Activated CD8-positive, alpha-beta memory T cell treated with anti-CD3 and anti-CD28 coated beads for 24 hours (primary cell): ENCODE results near the gene SPEM1.

ENCODE experiments used
- DNase-seq: peaks from one replicate; pipeline ENCODE4 v3.0.0-alpha.2; 2020

The SPEM1 gene

GRCh38 chr17:7423679-7424078 lies 3.6 kb downstream of the SPEM1 start:
- DNase-seq, result no peak

GRCh38 chr17:7425316-7425715 lies 5.2 kb downstream of the SPEM1 start, which contains the start of gene SPEM2:
SPEM2 (plus strand) TSS chr17:7425616; CDS start chr17:7425689, 73 bp downstream.
- DNase-seq, result no peak

- DNase-seq, result no peak
These were observed 5.6 kb downstream of the SPEM1 start for GRCh38 chr17:7425756-7426155.

GRCh38 chr17:7426203-7426863 lies 6.2 kb downstream of the SPEM1 start:
- DNase-seq, result no peak

- no peak for DNase-seq
These were observed 6.9 kb downstream of the SPEM1 start for GRCh38 chr17:7426896-7427489.

- no peak for DNase-seq
These were observed 7.4 kb downstream of the SPEM1 start for GRCh38 chr17:7427549-7427948.

- DNase-seq, result no peak
These were observed 8.4 kb downstream of the SPEM1 start, which contains the start of gene SPEM3 for GRCh38 chr17:7428557-7428956. SPEM3 (plus strand) TSS chr17:7428857; CDS start chr17:7428903, 46 bp downstream.

- DNase-seq, result no peak
These were observed 9.6 kb downstream of the SPEM1 start for GRCh38 chr17:7429722-7430121.

- no peak for DNase-seq
These were observed 11.1 kb downstream of the SPEM1 start for GRCh38 chr17:7431231-7431630.

- no peak for DNase-seq
These were observed 12.2 kb downstream of the SPEM1 start for GRCh38 chr17:7432296-7432695.

- peak; percentile 87 for DNase-seq
These were observed 15.8 kb downstream of the SPEM1 start for GRCh38 chr17:7435676-7436555.

GRCh38 chr17:7436556-7437368 lies 16.6 kb downstream of the SPEM1 start:
- DNase-seq, result peak; percentile 90

GRCh38 chr17:7437369-7437863 lies 17.3 kb downstream of the SPEM1 start:
- DNase-seq, result no peak

- peak; percentile 79 for DNase-seq
These were observed 18.0 kb downstream of the SPEM1 start for GRCh38 chr17:7437950-7438614.

GRCh38 chr17:7438656-7439460 lies 18.7 kb downstream of the SPEM1 start:
- DNase-seq, result no peak

- no peak for DNase-seq
These were observed 19.5 kb downstream of the SPEM1 start, which contains the start of gene FGF11 for GRCh38 chr17:7439462-7440112. FGF11 (plus strand) TSS chr17:7439512; CDS start chr17:7439621, 109 bp downstream.

GRCh38 chr17:7440113-7440833 lies 20.1 kb downstream of the SPEM1 start:
- peak; percentile 72 for DNase-seq

- peak; percentile 62 for DNase-seq
These were observed 20.7 kb downstream of the SPEM1 start for GRCh38 chr17:7440834-7441195.

- DNase-seq, result no peak
These were observed 21.1 kb downstream of the SPEM1 start for GRCh38 chr17:7441266-7441665.

- DNase-seq, result no peak
These were observed 22.0 kb downstream of the SPEM1 start for GRCh38 chr17:7442142-7442541.
